ENCODE measurements around the gene HLTF.

DNA sequence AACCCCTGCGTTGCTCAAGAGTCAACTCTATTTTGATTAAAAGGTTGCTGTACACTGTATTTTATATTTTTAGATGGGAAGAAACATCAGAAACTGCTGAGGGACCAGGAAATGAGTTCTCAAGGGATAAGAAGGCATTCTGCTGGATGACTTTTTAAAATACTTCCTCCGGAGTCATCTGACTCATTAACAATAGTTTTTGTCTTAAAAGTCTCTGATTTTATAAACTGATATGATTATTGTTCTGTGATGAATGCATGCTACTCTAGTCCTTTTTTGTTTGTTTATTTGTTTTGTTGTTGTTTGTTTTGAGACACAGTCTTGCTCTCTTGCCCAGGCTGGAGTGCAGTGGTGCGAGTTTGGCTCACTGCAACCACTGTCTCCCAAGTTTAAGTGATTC, 18.2 kb upstream of the HLTF start:
- no peak for TF ChIP-seq ZNF570 (CRISPR knock-in tag; IDR thresholded peaks at IDR 0.05; ENCODE audit: borderline replicate concordance)
- no peak for TF ChIP-seq ZNF496 (CRISPR knock-in tag; IDR thresholded peaks at IDR 0.05; ENCODE audit: insufficient replicate concordance)
- no peak for TF ChIP-seq BRCA1 (CRISPR knock-in tag; IDR thresholded peaks at IDR 0.05)
- TF ChIP-seq TCF7L2 (IDR thresholded peaks at IDR 0.05; ENCODE audit: low read depth, low read length) = no peak
- TF ChIP-seq ZNF616 (CRISPR knock-in tag; IDR thresholded peaks at IDR 0.05; ENCODE audit: low read depth) = no peak
- TF ChIP-seq NONO (IDR thresholded peaks at IDR 0.05) = no peak
- no peak for TF ChIP-seq NONO (CRISPR knock-in tag; conservative IDR thresholded peaks at IDR 0.05)
- TF ChIP-seq, protein P1, sequence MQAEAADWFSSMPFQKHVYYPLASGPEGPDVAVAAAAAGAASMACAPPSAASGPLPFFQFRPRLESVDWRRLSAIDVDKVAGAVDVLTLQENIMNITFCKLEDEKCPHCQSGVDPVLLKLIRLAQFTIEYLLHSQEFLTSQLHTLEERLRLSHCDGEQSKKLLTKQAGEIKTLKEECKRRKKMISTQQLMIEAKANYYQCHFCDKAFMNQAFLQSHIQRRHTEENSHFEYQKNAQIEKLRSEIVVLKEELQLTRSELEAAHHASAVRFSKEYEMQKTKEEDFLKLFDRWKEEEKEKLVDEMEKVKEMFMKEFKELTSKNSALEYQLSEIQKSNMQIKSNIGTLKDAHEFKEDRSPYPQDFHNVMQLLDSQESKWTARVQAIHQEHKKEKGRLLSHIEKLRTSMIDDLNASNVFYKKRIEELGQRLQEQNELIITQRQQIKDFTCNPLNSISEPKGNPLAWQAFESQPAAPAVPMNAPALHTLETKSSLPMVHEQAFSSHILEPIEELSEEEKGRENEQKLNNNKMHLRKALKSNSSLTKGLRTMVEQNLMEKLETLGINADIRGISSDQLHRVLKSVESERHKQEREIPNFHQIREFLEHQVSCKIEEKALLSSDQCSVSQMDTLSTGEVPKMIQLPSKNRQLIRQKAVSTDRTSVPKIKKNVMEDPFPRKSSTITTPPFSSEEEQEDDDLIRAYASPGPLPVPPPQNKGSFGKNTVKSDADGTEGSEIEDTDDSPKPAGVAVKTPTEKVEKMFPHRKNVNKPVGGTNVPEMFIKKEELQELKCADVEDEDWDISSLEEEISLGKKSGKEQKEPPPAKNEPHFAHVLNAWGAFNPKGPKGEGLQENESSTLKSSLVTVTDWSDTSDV (CRISPR knock-in tag; IDR thresholded peaks at IDR 0.05) = no peak
- no peak for TF ChIP-seq SP4 (CRISPR knock-in tag; IDR thresholded peaks at IDR 0.05)
- no peak for TF ChIP-seq RAD21 (CRISPR knock-in tag; IDR thresholded peaks at IDR 0.05)
- no peak for TF ChIP-seq ZNF331 (CRISPR knock-in tag; IDR thresholded peaks at IDR 0.05)
